HEK293 (cell line): Measurements from ENCODE around the gene IKZF2.

Experiments
- CTCF ChIA-PET: fragments of 350-600 bp; formaldehyde crosslinking; extraction: SDS; loops from one replicate; lab custom pipeline; 2021; ENCODE audit warnings: antibody characterized with exemption; lab: Yijun Ruan, JAX
- POLR2A ChIA-PET: fragments of 300-600 bp; formaldehyde crosslinking; extraction: SDS; loops from one replicate; lab custom pipeline; 2020; ENCODE audit warnings: antibody characterized with exemption, inconsistent platforms; lab: Yijun Ruan, JAX
- H3K27ac ChIP-seq: fragments of 200-500 bp; sonication (Bioruptor generic); 2 replicates; pipeline ENCODE4 v1.5.1; 2014; ENCODE audit warnings: low read depth, low read length, control low read depth, inconsistent platforms; ENCODE audit errors: extremely low read depth
- H3K36me3 ChIP-seq, 2 experiments: fragments of 200-500 bp in 1 of 2; sonication (Bioruptor generic) in 1 of 2; 1 replicate in 1 of 2; 2 replicates in 1 of 2; pipeline ENCODE4 v1.5.1; 2014 to 2017; ENCODE audit warnings: inconsistent platforms in 2 of 2, low read length in 2 of 2; ENCODE audit not compliant: control insufficient read depth in 2 of 2, insufficient read depth in 1 of 2
- H3K4me1 ChIP-seq: fragments of 200-500 bp; sonication (Bioruptor generic); 2 replicates; pipeline ENCODE4 v1.5.1; 2014; ENCODE audit warnings: mild to moderate bottlenecking, low read length, inconsistent platforms; ENCODE audit not compliant: control insufficient read depth, insufficient read depth
- H3K4me3 ChIP-seq: 2 replicates; pipeline ENCODE4 v1.5.1; 2011; ENCODE audit warnings: low read depth, mild to moderate bottlenecking, control low read depth, low read length, moderate library complexity
- H3K9me3 ChIP-seq: fragments of 200-500 bp; sonication (Bioruptor generic); 2 replicates; pipeline ENCODE4 v1.5.1; 2014; ENCODE audit warnings: low read depth, low read length, inconsistent platforms; ENCODE audit not compliant: control insufficient read depth, insufficient read depth
- KLF10 ChIP-seq: fragments of 450-650 bp; IDR thresholded peaks from 2 replicates; pipeline ENCODE4 v1.5.1; 2018; ENCODE audit warnings: missing biosample characterization, mild to moderate bottlenecking, missing genetic modification characterization
- REST ChIP-seq: fragments of 450-650 bp; formaldehyde crosslinking; IDR thresholded peaks from 2 replicates; pipeline ENCODE4 v1.5.1; 2016; ENCODE audit warnings: missing biosample characterization, missing genetic modification characterization
- SALL2 ChIP-seq: fragments of 450-650 bp; formaldehyde crosslinking; IDR thresholded peaks from 2 replicates; pipeline ENCODE4 v1.5.0; 2017; ENCODE audit warnings: missing biosample characterization, mild to moderate bottlenecking, missing genetic modification characterization, borderline replicate concordance
- TSHZ1 ChIP-seq: fragments of 450-650 bp; formaldehyde crosslinking; IDR thresholded peaks from 2 replicates; pipeline ENCODE4 v1.5.1; 2016; ENCODE audit warnings: missing biosample characterization, missing genetic modification characterization, borderline replicate concordance
- ZBTB7A ChIP-seq: fragments of 450-650 bp; formaldehyde crosslinking; IDR thresholded peaks from 2 replicates; pipeline ENCODE4 v1.5.1; 2016; ENCODE audit warnings: low read depth, missing biosample characterization, missing genetic modification characterization
- ZFHX2 ChIP-seq: fragments of 450-650 bp; formaldehyde crosslinking; conservative IDR thresholded peaks from 2 replicates; pipeline ENCODE4 v1.5.1; 2016; ENCODE audit warnings: missing biosample characterization, missing genetic modification characterization
- ZNF10 ChIP-seq: fragments of 450-650 bp; formaldehyde crosslinking; IDR thresholded peaks from 2 replicates; pipeline ENCODE4 v1.5.1; 2017; ENCODE audit warnings: missing biosample characterization, missing genetic modification characterization
- ZNF132 ChIP-seq: fragments of 450-650 bp; formaldehyde crosslinking; IDR thresholded peaks from 2 replicates; pipeline ENCODE4 v1.5.1; 2017; ENCODE audit warnings: missing biosample characterization, missing genetic modification characterization, borderline replicate concordance
- ZNF19 ChIP-seq: fragments of 450-650 bp; formaldehyde crosslinking; IDR thresholded peaks from 2 replicates; pipeline ENCODE4; 2016; ENCODE audit warnings: missing biosample characterization, missing genetic modification characterization, low read depth
- ZNF223 ChIP-seq: fragments of 450-650 bp; formaldehyde crosslinking; IDR thresholded peaks from 2 replicates; pipeline ENCODE4 v1.5.1; 2016; ENCODE audit warnings: missing biosample characterization, missing genetic modification characterization
- ZNF530 ChIP-seq: fragments of 450-650 bp; formaldehyde crosslinking; IDR thresholded peaks from 2 replicates; pipeline ENCODE4 v1.5.1; 2016; ENCODE audit warnings: low read depth, missing biosample characterization, missing genetic modification characterization
- ZNF692 ChIP-seq: fragments of 450-650 bp; formaldehyde crosslinking; IDR thresholded peaks from 2 replicates; pipeline ENCODE4 v1.5.1; 2016; ENCODE audit warnings: missing biosample characterization, missing genetic modification characterization
- ZNF776 ChIP-seq: fragments of 450-650 bp; formaldehyde crosslinking; IDR thresholded peaks from 2 replicates; pipeline ENCODE4 v1.5.0; 2017; ENCODE audit warnings: missing biosample characterization, missing genetic modification characterization, borderline replicate concordance
- ZSCAN18 ChIP-seq: fragments of 450-650 bp; formaldehyde crosslinking; IDR thresholded peaks from 2 replicates; pipeline ENCODE4 v1.5.1; 2016; ENCODE audit warnings: missing biosample characterization, missing genetic modification characterization
- TF ChIP-seq, protein P1 (sequence below): fragments of 450-650 bp; formaldehyde crosslinking; IDR thresholded peaks from 2 replicates; pipeline ENCODE4 v1.5.1; 2017; ENCODE audit warnings: missing biosample characterization, mild to moderate bottlenecking, missing genetic modification characterization, moderate library complexity
- TF ChIP-seq, protein P2 (sequence below): fragments of 450-650 bp; formaldehyde crosslinking; IDR thresholded peaks from 2 replicates; pipeline ENCODE4 v1.5.1; 2017; ENCODE audit warnings: missing biosample characterization, missing genetic modification characterization

Gene IKZF2

DNA sequence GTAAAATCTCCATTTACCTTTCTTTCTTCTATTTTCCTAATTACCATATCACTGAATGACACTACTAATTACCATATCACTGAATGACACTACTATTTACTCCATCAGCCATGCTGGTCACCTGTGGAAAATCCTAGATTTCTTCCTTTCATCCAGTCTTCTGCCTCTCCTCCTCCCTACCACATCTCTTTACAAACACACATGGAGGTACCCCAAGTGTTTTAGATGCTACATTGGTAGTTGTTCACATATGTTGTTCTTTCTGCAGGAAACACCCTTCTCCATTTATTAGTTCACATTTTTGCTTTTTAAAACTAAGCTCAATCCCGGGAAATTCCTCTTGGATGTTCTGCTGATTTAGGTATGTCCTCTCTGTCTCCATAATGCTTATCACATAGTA, 134.0 kb downstream of the IKZF2 start:
- CTCF ChIA-PET, result no interaction called here
- no peak overlapping the region for H3K4me3 ChIP-seq
- TF ChIP-seq ZNF692 (tag by site-specific recombination) (no peak), ZNF19 (tag by site-specific recombination) (no peak), ZFHX2 (no peak), ZBTB7A (tag by site-specific recombination) (no peak), ZNF10 (tag by site-specific recombination) (no peak), TSHZ1 (no peak), ZSCAN18 (tag by site-specific recombination) (no peak), KLF10 (no peak), REST (tag by site-specific recombination) (no peak), ZNF530 (tag by site-specific recombination) (no peak), ZNF223 (tag by site-specific recombination) (no peak), SALL2 (tag by site-specific recombination) (no peak), ZNF132 (tag by site-specific recombination) (no peak), ZNF776 (tag by site-specific recombination) (no peak)
- TF ChIP-seq, protein P1, sequence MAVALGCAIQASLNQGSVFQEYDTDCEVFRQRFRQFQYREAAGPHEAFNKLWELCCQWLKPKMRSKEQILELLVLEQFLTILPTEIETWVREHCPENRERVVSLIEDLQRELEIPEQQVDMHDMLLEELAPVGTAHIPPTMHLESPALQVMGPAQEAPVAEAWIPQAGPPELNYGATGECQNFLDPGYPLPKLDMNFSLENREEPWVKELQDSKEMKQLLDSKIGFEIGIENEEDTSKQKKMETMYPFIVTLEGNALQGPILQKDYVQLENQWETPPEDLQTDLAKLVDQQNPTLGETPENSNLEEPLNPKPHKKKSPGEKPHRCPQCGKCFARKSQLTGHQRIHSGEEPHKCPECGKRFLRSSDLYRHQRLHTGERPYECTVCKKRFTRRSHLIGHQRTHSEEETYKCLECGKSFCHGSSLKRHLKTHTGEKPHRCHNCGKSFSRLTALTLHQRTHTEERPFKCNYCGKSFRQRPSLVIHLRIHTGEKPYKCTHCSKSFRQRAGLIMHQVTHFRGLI (tag by site-specific recombination), result no peak
- TF ChIP-seq, protein P2, sequence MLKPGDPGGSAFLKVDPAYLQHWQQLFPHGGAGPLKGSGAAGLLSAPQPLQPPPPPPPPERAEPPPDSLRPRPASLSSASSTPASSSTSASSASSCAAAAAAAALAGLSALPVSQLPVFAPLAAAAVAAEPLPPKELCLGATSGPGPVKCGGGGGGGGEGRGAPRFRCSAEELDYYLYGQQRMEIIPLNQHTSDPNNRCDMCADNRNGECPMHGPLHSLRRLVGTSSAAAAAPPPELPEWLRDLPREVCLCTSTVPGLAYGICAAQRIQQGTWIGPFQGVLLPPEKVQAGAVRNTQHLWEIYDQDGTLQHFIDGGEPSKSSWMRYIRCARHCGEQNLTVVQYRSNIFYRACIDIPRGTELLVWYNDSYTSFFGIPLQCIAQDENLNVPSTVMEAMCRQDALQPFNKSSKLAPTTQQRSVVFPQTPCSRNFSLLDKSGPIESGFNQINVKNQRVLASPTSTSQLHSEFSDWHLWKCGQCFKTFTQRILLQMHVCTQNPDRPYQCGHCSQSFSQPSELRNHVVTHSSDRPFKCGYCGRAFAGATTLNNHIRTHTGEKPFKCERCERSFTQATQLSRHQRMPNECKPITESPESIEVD (tag by site-specific recombination), result no peak
- H3K27ac ChIP-seq, result no peak overlapping the region
- H3K9me3 ChIP-seq, result no peaks in the 10 kb centered on the region
- POLR2A ChIA-PET, result no interaction called here
- H3K4me1 ChIP-seq, result no peaks in the 10 kb centered on the region
- no peaks in the 10 kb centered on the region for H3K36me3 ChIP-seq
